ENCODE measurements around the gene ZNF816. TPM values are rescaled to one million over a fixed set of nuclear protein-coding genes. Genes with fewer than 3 reads are reported as not detected.
A peak's percentile ranks its signal among the peaks of the same experiment; 100 is the strongest.
"Not testable (repeated sequence)": the region's sequence is repeated elsewhere in the genome, so short reads cannot be mapped to it uniquely, and the experiment has no call there.

ZNF816 gene
- polyA plus RNA-seq, 3 donors: 14.1 to 18.3 (median 16.8) TPM

GRCh38 chr19:52942386-52943133 lies 20.1 kb downstream of the ZNF816 start:
- peak in 7 of 11 donors; percentile 71 to 86 (median 81) for DNase-seq (ENCODE audit: extremely low read depth in 1 of 11, low read depth in 9 of 11, low spot score in 4 of 11)

- no peak for DNase-seq (ENCODE audit: extremely low read depth in 1 of 11, low read depth in 9 of 11, low spot score in 4 of 11)
Observed at GRCh38 chr19:52941941-52942385, 20.7 kb downstream of the ZNF816 start.

- not testable (repeated sequence) for DNase-seq (ENCODE audit: extremely low read depth in 1 of 11, low read depth in 9 of 11, low spot score in 4 of 11)
Observed at GRCh38 chr19:52941523-52941922, 21.2 kb downstream of the ZNF816 start.

GRCh38 chr19:52940905-52941304 lies 21.8 kb downstream of the ZNF816 start:
- not testable (repeated sequence) for DNase-seq (ENCODE audit: extremely low read depth in 1 of 11, low read depth in 9 of 11, low spot score in 4 of 11)

- peak in 1 of 11 donors; percentile 54 for DNase-seq (ENCODE audit: extremely low read depth in 1 of 11, low read depth in 9 of 11, low spot score in 4 of 11)
Observed at GRCh38 chr19:52938761-52939160, 23.9 kb downstream of the ZNF816 start.

- DNase-seq (ENCODE audit: extremely low read depth in 1 of 11, low read depth in 9 of 11, low spot score in 4 of 11): no peak
Observed at GRCh38 chr19:52936954-52937325, 25.7 kb downstream of the ZNF816 start.

- no peak for DNase-seq (ENCODE audit: extremely low read depth in 1 of 11, low read depth in 9 of 11, low spot score in 4 of 11)
Observed at GRCh38 chr19:52936151-52936953, 26.3 kb downstream of the ZNF816 start.

GRCh38 chr19:52935434-52935833 lies 27.2 kb downstream of the ZNF816 start:
- DNase-seq (ENCODE audit: extremely low read depth in 1 of 11, low read depth in 9 of 11, low spot score in 4 of 11): no peak

- not testable (repeated sequence) for DNase-seq (ENCODE audit: extremely low read depth in 1 of 11, low read depth in 9 of 11, low spot score in 4 of 11)
Observed at GRCh38 chr19:52924641-52925040, 38.0 kb downstream of the ZNF816 start.

GRCh38 chr19:52923778-52924593 lies 38.7 kb downstream of the ZNF816 start:
- no peak for DNase-seq (ENCODE audit: extremely low read depth in 1 of 11, low read depth in 9 of 11, low spot score in 4 of 11)

GRCh38 chr19:52922841-52923777 lies 39.6 kb downstream of the ZNF816 start, which contains the start of gene ZNF888:
TSS of gene ZNF888 (minus strand) at chr19:52923428. CDS start at chr19:52917873, 5,555 bp downstream.
- peak in 8 of 11 donors; percentile 53 to 82 (median 74) for DNase-seq (ENCODE audit: extremely low read depth in 1 of 11, low read depth in 9 of 11, low spot score in 4 of 11)

GRCh38 chr19:52917531-52917930 lies 45.1 kb downstream of the ZNF816 start:
- no peak for DNase-seq (ENCODE audit: extremely low read depth in 1 of 11, low read depth in 9 of 11, low spot score in 4 of 11)

- no peak for DNase-seq (ENCODE audit: extremely low read depth in 1 of 11, low read depth in 9 of 11, low spot score in 4 of 11)
Observed at GRCh38 chr19:52910648-52911047, 52.0 kb downstream of the ZNF816 start.

- DNase-seq (ENCODE audit: extremely low read depth in 1 of 11, low read depth in 9 of 11, low spot score in 4 of 11): not testable (repeated sequence)
Observed at GRCh38 chr19:52904052-52904780, 58.5 kb downstream of the ZNF816 start.

- DNase-seq (ENCODE audit: extremely low read depth in 1 of 11, low read depth in 9 of 11, low spot score in 4 of 11): no peak
Observed at GRCh38 chr19:52901842-52902241, 60.8 kb downstream of the ZNF816 start.

Measured in renal cortex interstitium (tissue), 11 donors.